Breast epithelium (tissue), 4 donors: Measurements from ENCODE around the gene UST. TPM values are rescaled to one million over a fixed set of nuclear protein-coding genes. Genes with fewer than 3 reads are reported as not detected.
"Not testable (repeated sequence)": the region's sequence is repeated elsewhere in the genome, so short reads cannot be mapped to it uniquely, and the experiment has no call there.

ENCODE experiments used
- DNase-seq, 2 donors: peaks; one replicate each; pipeline ENCODE4 v3.0.0-alpha.2; 2019; ENCODE audit warnings: low spot score in 2 of 2
- H3K27ac ChIP-seq, 2 donors: fragments of 200-600 bp; sonication (generic) in 1 of 2; one replicate each; pipeline ENCODE4 v1.5.1; 2016 to 2019; ENCODE audit warnings: mild to moderate bottlenecking in 1 of 2
- H3K27me3 ChIP-seq, 2 donors: fragments of 200-600 bp; sonication (generic) in 1 of 2; one replicate each; pipeline versions ENCODE4 v1.5.1 to v1.6.0; 2017 to 2019; ENCODE audit warnings: control low read depth in 1 of 2, mild to moderate bottlenecking in 1 of 2
- H3K36me3 ChIP-seq: fragments of 200-600 bp; one replicate; pipeline ENCODE4 v1.5.1; 2019
- H3K4me1 ChIP-seq, 2 donors: fragments of 200-600 bp; sonication (generic); one replicate each; pipeline ENCODE4 v1.5.1; 2016 to 2019; ENCODE audit warnings: control low read depth in 1 of 2
- H3K4me3 ChIP-seq, 3 donors: fragments of 200-600 bp; sonication (generic); 1 replicate in 2 of 3; 2 replicates in 1 of 3; pipeline ENCODE4 v1.5.1; 2016 to 2019; ENCODE audit warnings: mild to moderate bottlenecking in 3 of 3, moderate library complexity in 2 of 3
- H3K9me3 ChIP-seq, 2 donors: fragments of 200-600 bp; sonication (generic) in 1 of 2; one replicate each; pipeline ENCODE4 v1.5.1; 2016 to 2019; ENCODE audit warnings: control low read depth in 1 of 2
- CTCF ChIP-seq, 3 donors: fragments of 450-650 bp; IDR thresholded peaks; one replicate each; pipeline ENCODE4 v1.5.1; 2016 to 2017; ENCODE audit warnings: antibody characterized with exemption in 3 of 3, mild to moderate bottlenecking in 3 of 3, moderate library complexity in 3 of 3
- POLR2A ChIP-seq: fragments of 450-650 bp; IDR thresholded peaks from one replicate; pipeline ENCODE4 v1.6.1; 2016; ENCODE audit warnings: antibody characterized with exemption, mild to moderate bottlenecking, moderate library complexity
- POLR2AphosphoS5 ChIP-seq, 3 donors: sonication (generic); formaldehyde crosslinking; IDR thresholded peaks; one replicate each; pipeline ENCODE4 v1.6.1; 2017; ENCODE audit warnings: antibody characterized with exemption in 3 of 3
- intact Hi-C: fragments of 100-400 bp; cut with DNase I; formaldehyde crosslinking; loops from one replicate; pipeline ENCODE4 v1.15.1; 2023; ENCODE audit warnings: low total_unique reads
- total RNA-seq, 3 donors: library from RNA; depleted of rRNA; stranded (reverse); fragments of >200 nt; gene quantifications; one replicate each; pipeline ENCODE4 v1.1.0, GENCODE V29; 2016

The UST gene
- total RNA-seq, 3 donors from 2014 or later: 10.5 to 28.8 (median 13.2) TPM

GRCh38 chr6:149035766-149036165, 288.9 kb downstream of the UST start:
- Histone ChIP-seq H3K27ac (peak overlapping the region in 1 of 2 donors; percentile 35), H3K36me3 (no peaks in the 10 kb centered on the region), H3K27me3 (no peaks in the 10 kb centered on the region), H3K9me3 (no peaks in the 10 kb centered on the region), H3K4me1 (no peaks in the 10 kb centered on the region), H3K4me3 (no peak overlapping the region)
- DNase-seq: no peak
- TF ChIP-seq CTCF (IDR thresholded peaks at IDR 0.05) (no peak), POLR2A (no peak), POLR2AphosphoS5 (IDR thresholded peaks at IDR 0.05) (no peak)
- intact Hi-C loops: no loop called here

GRCh38 chr6:149037051-149037671, 290.3 kb downstream of the UST start:
- TF ChIP-seq POLR2A: no peak
- no peak for TF ChIP-seq POLR2AphosphoS5 (IDR thresholded peaks at IDR 0.05)
- no peak for TF ChIP-seq CTCF (IDR thresholded peaks at IDR 0.05)
- H3K9me3 ChIP-seq: no peaks in the 10 kb centered on the region
- no peak for DNase-seq
- peak overlapping the region in 1 of 3 donors; percentile 24 for H3K4me3 ChIP-seq
- intact Hi-C loops: no loop called here
- no peaks in the 10 kb centered on the region for H3K4me1 ChIP-seq
- H3K27ac ChIP-seq: peak overlapping the region in 1 of 2 donors; percentile 52
- H3K36me3 ChIP-seq: no peaks in the 10 kb centered on the region
- no peaks in the 10 kb centered on the region for H3K27me3 ChIP-seq

- DNase-seq, H3K36me3 ChIP-seq, H3K27me3 ChIP-seq, H3K4me1 ChIP-seq, H3K27ac ChIP-seq, intact Hi-C loops, H3K4me3 ChIP-seq, H3K9me3 ChIP-seq: not testable (repeated sequence)
Measured at GRCh38 chr6:149039025-149039424, 292.2 kb downstream of the UST start.

GRCh38 chr6:149041953-149042352, 295.1 kb downstream of the UST start:
- H3K9me3 ChIP-seq: no peaks in the 10 kb centered on the region
- no peaks in the 10 kb centered on the region for H3K27me3 ChIP-seq
- TF ChIP-seq CTCF (IDR thresholded peaks at IDR 0.05) (no peak), POLR2AphosphoS5 (IDR thresholded peaks at IDR 0.05) (no peak), POLR2A (no peak)
- H3K36me3 ChIP-seq: no peaks in the 10 kb centered on the region
- H3K4me1 ChIP-seq: no peaks in the 10 kb centered on the region
- intact Hi-C loops: no loop called here
- H3K4me3 ChIP-seq: no peak overlapping the region
- no peak for DNase-seq
- H3K27ac ChIP-seq: no peak overlapping the region

- H3K9me3 ChIP-seq: no peaks in the 10 kb centered on the region
- no peaks in the 10 kb centered on the region for H3K4me1 ChIP-seq
- TF ChIP-seq CTCF (IDR thresholded peaks at IDR 0.05) (no peak), POLR2A (no peak), POLR2AphosphoS5 (IDR thresholded peaks at IDR 0.05) (no peak)
- no peaks in the 10 kb centered on the region for H3K36me3 ChIP-seq
- H3K27ac ChIP-seq: no peak overlapping the region
- no peak for DNase-seq
- H3K4me3 ChIP-seq: no peak overlapping the region
- no peaks in the 10 kb centered on the region for H3K27me3 ChIP-seq
- intact Hi-C loops: no loop called here
Measured at GRCh38 chr6:149043476-149044130, 296.8 kb downstream of the UST start.
